Transverse colon (tissue), 4 donors: ENCODE results near the gene GRM4.

Source experiments
- CTCF ChIP-seq, 5 experiments: fragments of 200-600 bp in 3 of 5; fragments of 450-650 bp in 2 of 5; sonication (generic) in 3 of 5; IDR thresholded peaks; 1 replicate in 2 of 5; 2 replicates in 3 of 5; pipeline ENCODE4 v1.5.1; 2016 to 2017; ENCODE audit warnings: antibody characterized with exemption in 5 of 5, inconsistent platforms in 3 of 5, mild to moderate bottlenecking in 2 of 5, moderate library complexity in 1 of 5
- POLR2A ChIP-seq: fragments of 450-650 bp; IDR thresholded peaks from one replicate; pipeline ENCODE4 v1.6.1; 2016; ENCODE audit warnings: antibody characterized with exemption, mild to moderate bottlenecking, moderate library complexity
- POLR2AphosphoS5 ChIP-seq, 3 donors: sonication (generic); formaldehyde crosslinking; IDR thresholded peaks; one replicate each; pipeline ENCODE4 v1.6.1; 2016; ENCODE audit warnings: antibody characterized with exemption in 3 of 3

GRCh38 chr6:34001706-34002621, 143.9 kb downstream of the GRM4 start:
- TF ChIP-seq CTCF (IDR thresholded peaks at IDR 0.05) (no peak), POLR2A (no peak), POLR2AphosphoS5 (IDR thresholded peaks at IDR 0.05) (no peak)
